ENCODE data around the gene KCNIP2. TPM values are rescaled to one million over a fixed set of nuclear protein-coding genes. Genes with fewer than 3 reads are reported as not detected.

Gene KCNIP2
- total RNA-seq, 1 donor from 2014 or later = 1.4 TPM

DNA sequence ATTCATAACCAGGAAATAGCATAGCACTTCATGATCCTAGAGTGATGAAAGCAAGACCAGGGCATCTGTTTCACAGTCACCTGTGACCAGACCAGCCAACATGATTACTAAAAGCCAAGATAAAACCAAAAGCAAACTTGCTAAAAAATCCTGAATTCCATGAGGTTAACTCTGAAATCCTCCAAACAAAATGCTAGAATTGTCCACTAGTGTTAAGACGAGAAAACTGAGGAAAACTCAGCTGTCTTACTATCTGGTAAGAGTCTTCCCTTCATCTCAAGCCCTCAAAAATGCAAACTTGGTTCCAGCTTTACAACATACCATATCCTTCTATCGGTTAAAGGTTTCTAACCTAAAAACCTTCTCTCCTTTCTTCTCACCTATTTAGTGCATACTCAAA, 59.0 kb downstream of the KCNIP2 start:
- ATAC-seq (no peak), DNase-seq (ENCODE audit: low spot score) (no peak)

DNA sequence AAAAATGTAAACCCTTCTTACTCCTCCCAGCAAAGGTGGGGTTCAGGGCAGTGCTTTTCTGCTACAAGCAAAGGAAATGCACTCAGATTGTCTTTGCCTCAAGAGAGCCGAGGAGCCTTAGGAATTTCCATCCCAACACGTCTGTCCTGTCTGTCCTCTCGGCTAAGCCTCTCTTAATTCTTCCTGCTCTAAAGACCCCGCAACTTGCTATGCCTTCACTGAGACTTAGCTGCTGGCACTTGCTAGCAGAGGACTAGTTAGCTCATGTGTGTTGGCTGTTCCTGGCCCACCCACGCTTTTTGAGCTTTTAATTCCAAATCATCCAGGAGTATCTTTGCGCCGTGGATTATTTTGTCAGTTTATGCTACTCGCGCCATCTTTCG, 59.9 kb downstream of the KCNIP2 start:
- DNase-seq (ENCODE audit: low spot score) (no peak), ATAC-seq (no peak)

DNA sequence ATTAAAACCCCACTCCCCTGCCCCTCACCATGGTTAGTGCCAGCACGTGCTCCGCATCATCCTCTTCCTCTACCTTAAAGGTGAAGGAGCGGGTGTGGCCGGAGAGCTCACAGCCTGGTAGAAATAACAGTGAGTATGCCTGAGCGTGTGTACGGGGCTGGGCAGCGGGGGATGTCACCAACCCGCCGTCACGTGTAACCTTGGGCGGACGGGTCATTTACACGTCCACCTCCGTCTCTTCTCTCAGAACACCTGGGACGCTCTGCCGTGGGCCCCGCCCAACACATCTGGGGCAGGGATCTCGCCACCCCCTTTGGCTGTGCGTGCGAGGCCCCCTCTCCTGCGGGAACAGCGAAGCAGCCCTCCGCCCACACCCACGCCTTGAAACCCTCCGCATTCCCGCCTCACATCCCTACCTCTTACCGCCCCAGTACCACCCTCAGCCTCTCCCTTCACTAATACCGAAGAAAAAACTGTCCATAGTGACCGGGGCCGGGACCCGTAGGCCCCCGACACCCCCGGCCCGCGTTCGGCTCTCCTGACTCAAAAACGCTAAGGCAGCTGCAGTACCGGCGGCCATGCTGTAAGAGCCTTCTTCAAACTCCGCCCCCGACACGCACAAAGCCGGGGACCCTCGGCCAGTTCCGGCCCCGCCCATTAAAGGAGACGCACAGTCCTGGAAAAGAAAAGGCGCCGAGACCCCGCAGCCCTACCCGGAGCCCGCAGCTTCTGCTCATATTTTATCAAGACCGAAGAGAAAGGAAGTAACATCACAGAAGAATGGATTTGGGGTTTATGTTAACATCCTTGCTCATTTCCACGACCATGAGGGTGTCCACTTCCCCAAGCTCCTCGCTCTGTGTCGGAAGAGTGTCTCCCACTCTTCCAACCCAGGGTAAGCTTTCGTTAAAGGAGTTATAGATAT, 60.5 kb downstream of the KCNIP2 start, which contains the start of gene NPM3:
Gene NPM3, minus strand, starts transcription at position 636 of the 925 bp plus-strand sequence. Its CDS starts 56 bp downstream, at position 580.
- peak; percentile 63 for ATAC-seq
- DNase-seq (ENCODE audit: low spot score) = peak; percentile 80

DNA sequence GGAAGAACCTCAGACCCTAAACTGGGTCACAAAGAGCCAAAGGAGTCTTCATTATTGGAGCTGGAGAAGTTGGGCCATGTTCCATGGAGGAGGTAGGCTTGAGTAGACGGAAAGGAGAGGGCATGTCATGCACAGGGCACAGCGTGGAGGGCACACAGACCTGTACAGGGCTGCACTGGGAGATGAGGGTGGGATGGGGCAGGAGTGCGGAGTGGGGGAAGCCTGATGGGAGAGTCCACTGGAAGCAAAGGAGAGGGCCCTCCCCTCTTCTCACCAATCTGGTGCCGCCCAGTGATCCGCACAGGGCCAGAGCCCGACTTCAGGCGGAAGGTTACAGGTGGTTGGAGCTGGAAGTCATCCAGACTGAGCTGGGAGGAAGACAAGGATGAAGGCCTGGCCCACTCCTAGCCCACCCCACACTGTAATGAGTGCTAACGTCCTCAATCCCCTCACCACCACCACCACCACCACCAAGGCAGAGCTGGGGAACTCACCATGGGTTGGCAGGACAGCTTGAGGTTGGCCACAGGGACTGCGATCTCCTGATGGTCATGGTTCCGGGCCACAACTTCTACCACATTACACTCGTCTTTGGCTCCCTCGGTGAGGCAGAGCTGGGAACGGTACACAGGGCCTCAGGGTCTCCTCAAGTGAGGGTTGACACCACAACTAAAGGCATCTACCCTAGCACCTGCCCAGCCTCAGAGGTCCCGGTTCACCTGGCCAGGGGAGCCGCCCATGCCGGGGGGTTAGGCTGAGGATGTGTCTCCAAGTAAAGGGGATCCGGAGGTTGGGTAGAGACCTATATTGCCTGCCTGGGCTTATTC, 61.4 kb downstream of the KCNIP2 start:
- ATAC-seq (no peak), DNase-seq (ENCODE audit: low spot score) (peak; percentile 42)

DNA sequence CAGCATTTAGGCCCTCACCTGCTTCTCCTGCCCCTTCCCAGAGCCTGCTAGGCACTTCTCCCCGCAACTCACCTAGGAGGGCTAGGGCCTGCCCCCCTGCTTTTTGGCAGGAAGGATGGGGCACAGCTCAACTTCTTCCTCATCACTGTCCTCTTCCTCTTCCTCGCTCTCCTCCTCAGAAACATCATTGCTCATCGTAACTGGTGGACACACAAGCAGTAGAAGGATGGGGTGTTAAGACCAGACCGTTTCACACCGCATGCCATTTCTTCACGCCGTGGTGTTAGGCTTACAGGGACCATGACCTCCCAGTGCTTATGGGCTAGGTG, 62.0 kb downstream of the KCNIP2 start:
- ATAC-seq (no peak), DNase-seq (ENCODE audit: low spot score) (peak; percentile 33)

DNA sequence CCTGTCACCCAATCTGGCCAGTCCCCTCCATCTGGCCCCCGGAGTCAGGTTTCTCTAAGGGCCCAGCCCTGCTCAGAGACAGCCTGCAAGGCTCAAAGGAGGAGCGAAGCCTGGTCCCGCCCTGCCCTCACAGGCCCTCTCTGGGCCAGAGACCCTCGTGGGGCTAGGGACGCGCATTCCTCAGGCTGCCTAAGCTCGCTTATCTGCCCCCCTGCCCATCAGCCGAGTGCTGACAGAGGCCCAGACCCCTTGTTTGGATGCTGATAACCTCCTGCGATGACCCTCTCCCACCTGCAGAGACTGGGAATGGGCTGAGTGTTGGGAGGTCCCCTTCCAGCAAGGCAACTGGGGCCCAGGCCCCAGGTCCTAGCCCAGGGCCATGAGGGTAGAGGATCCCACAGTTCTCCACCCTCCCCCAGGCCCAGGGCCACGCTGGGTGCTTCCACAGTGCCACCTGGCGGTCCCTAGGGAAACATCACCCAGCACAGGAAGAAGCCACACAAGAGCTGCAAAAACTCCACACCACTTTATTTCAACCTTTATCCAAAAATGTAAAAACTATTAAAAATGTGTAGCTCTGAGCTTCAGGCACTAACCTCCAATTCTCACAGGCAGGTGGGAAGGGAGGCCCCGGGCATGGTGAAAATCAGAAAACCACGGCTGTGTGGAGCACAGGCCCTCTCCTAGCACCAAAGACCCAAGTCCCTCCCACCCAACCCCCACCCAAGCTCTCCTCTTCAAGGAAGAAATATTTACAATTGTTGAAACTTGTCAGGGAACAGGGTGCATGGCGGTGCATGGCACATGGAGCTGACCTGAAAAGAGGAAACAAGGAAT, 62.6 kb downstream of the KCNIP2 start:
- peak; percentile 64 for DNase-seq (ENCODE audit: low spot score)
- peak; percentile 73 for ATAC-seq

DNA sequence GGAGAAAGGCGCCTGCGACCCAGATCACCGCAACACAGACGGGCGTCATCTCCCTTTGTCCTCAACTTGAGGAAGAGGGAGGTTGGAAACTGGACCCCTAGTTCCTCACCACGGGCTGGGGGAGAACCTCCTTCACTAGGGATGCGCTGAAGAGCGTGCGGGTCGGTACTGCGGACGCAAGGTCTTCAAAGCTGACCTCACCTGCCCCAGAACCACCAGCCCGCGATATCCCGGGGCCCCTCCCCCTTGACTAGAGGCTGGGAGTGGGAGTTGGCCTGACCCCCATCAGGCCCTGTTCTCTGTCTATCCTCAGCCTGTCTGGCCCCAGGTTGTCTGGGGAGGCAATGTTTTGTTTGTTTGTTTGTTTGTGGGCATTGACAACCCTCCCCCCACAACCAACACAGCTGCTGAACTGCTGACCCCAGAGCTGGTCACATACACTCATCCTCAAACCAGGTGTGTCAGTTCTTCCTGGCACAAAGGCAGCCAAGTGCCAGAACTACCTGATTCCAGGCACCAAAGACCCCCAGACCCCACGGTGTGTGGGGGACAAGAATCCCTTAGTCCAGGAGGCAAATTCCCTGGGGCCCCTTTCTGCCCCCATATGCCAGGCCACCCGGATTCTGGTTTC, 63.3 kb downstream of the KCNIP2 start:
- peak; percentile 42 for DNase-seq (ENCODE audit: low spot score)
- ATAC-seq = no peak

DNA sequence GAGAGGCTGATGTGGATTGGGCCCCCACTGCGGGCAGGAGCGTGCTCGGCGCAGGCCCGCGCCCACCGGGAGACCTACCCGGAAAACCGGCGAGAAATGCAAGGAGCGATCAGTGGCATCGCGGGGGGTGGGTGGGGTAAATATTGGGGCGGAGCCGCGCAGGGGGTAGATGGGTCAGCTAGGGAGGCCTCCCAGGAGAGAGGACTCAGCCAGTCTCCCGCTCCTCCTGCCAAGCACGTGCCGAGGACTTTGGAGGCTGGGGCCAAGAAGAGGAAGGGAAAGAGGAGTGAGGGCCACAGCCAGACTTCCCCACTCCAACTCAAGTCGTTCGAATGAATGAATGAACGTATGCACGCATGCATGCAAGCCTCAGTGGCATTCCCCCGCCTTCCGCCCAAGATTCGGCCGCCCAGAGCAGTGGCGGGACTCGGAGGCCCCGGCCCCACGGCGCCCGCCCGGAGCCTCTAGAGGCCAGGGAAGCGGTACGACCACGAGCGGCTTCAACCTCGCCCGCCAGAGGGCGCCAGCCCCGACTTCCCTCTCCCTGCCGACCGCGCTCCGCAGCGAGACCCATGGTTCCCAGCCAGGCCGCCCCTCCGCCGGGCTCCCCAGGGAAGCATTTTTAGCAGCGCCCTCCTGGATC, 63.9 kb downstream of the KCNIP2 start:
- DNase-seq (ENCODE audit: low spot score) (peak; percentile 78), ATAC-seq (peak; percentile 83)

DNA sequence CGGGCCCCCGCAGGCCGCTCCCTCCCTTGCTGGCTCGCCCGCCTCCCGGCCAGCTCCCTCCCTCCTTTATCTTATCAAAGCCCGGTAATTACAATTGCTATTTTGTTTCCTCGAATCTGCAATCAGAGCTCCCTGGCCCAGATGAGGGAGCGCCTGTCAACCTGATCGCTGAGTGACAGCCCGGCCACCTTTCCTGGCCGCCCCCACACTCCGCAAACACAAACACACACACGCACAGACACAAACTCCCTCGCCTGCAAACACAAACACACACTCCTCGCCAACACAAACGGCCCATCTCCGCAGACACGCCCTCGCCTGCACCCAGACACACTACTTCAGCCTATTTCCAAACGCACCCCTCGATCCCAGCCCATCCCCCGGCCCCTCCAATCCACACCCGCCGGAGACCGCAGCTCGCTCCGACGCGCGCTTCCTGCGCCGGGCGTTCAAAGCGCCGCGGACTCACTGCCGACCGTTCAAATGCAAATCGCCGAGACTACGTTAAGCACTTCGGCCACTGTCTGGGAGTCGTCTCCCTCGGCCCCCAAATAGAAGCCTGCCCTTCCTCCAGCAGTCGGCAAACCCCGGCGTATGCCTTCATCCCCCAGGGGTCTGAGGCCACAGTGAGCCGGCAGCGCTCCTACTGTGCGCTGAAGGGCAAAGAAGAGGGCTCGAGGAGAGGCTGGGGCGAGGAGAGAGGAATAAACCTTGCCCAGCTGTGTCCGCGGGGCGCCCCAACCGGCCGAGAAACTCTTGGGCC, 64.6 kb downstream of the KCNIP2 start:
- ATAC-seq = peak; percentile 37

DNA sequence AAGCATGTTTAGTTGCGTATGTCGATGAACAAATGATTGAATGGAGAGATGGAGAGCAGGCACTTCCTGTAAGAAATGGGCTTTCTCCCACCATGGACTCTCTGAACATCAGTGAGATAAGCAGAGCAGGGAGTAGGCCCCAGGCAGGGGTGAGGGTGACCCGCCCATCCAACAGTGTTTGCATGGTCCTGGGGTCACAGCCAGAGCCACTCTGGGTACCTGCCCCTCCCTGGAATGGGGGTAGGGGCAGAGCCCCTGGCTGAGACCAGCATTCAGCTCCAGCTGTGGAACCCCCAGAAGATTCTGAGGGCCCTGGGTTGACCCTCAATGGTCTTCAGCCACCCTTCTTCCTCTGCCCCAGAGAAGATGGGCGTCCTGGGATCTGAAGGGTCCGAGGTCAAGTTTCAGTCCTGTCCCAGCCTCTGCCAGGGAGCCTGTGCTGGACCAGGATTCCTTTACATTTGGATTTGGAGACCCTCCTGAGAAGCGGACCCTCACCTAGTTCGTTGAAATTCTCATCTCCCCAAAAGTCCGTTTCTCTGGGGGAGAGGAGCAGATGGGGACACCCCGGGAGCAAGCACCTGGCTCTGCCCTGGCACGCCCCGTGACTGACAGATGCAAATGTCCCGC, 65.3 kb downstream of the KCNIP2 start:
- DNase-seq (ENCODE audit: low spot score) = peak; percentile 41
- no peak for ATAC-seq

More for the DNA sequence above, 64.6 kb downstream of the KCNIP2 start:
- no peak for DNase-seq (ENCODE audit: low spot score)

DNA sequence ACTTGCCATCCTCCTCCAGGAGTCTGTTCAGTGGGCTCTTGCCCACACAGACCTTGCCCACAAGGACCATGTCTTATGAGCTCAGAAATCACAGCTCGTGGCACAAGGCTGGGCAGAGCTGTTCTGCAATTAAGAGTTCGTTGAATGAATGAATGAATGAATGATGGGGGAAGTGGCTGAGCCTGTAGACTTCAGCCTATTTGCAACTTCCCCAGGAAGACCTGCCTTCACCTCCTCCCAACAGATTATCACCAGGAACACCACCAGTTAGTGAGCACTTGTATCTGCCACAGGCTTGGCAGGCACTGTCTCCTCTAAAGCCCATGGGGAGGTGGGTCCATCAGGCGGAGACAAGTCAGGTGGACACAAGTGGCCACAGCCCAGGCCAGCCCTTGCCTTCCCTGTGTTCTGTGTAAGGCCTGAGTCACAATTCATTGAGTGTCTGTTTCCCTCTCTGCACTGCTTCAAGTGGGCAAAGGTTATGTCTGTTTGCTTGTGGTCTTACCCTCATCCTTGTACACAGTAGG, 65.9 kb downstream of the KCNIP2 start:
- peak; percentile 31 for DNase-seq (ENCODE audit: low spot score)
- no peak for ATAC-seq

DNA sequence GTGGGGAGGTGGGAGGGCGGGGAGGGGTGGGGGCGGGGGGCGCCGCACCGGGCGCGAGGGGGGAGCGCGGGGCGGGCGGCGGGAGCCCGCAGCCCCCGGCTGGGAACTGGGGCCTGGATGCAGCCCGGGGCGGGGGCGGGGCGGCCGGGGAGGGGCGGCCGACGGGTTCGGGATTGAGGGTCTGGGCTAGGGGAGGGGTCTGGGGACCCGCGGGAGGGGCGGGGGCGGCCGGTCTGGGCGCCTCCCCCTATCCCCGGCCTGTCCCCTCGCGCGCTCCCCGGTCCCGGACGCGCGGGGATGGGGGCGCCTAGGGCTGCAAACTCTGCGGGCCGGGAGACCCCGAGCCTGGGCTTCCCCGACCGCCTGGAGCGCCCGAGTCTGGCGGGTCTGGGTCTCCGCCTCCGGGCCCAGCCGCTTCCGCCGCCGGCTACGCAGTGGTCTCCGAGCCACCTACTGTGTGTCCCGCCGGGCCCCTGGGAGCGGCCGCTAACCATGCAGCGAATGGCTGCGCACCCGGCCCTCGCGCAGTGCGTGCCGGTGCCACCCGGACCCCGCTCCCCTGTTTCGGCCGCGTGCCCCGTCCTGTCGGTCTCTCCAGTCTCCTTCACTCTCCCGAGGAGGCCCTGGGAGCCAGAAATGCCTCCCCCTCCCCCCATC, 67.3 kb downstream of the KCNIP2 start:
- peak; percentile 39 for DNase-seq (ENCODE audit: low spot score)
- ATAC-seq = no peak

Other genes starting within 250 kb of the KCNIP2 start
- gene FBXW4, start 148.6 kb downstream of the KCNIP2 start, total RNA-seq = 32.2 TPM
- not detected for gene FGF8, start 67.7 kb downstream of the KCNIP2 start, total RNA-seq
- 7.2 TPM for gene NPM3, start 60.4 kb downstream of the KCNIP2 start, total RNA-seq
- 32.8 TPM for gene OGA, start 25.4 kb downstream of the KCNIP2 start, total RNA-seq
- gene ARMH3, start 212.4 kb upstream of the KCNIP2 start, total RNA-seq = 13.6 TPM
- 10.3 TPM for gene HPS6, start 221.5 kb upstream of the KCNIP2 start, total RNA-seq